ENCODE results near the gene CHD9NB. TPM values are rescaled to one million over a fixed set of nuclear protein-coding genes. Genes with fewer than 3 reads are reported as not detected.

The CHD9NB gene
- total RNA-seq, 1 experiment from 2014 or later: 2.8 TPM

DNA sequence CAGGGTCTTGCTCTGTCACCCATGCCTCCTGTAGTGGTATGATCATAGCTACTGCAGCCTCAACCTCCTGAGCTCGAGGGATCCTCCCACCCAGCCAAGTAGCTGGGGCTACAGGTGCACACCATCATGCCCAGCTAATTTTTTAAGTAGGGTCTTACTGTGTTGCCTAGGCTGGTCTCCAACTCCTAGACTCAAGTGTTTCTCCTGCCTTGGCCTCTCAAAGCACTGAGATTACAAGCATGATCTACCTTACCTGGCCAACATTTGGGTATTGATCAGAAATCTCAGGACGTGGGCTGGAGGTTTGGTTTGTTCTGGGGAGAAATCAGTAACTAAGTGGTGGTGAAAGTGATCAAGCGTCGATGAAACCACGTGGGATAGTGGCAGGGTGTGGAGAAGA, 6.2 kb upstream of the CHD9NB start:
- Histone ChIP-seq H3K4me2 (no peak overlapping the region), H3K27ac (no peak overlapping the region), H3F3A (ENCODE audit: insufficient read depth, low read depth) (peaks cover 4% of the 10 kb centered on the region; the same call in 1 of the 2 replicates), H2AFZ (no peak overlapping the region), H3K4me1 (replicated peaks; ENCODE audit: insufficient read depth) (peaks cover 20% of the 10 kb centered on the region), H3K9me2 (ENCODE audit: insufficient read depth) (no peaks in the 10 kb centered on the region), H3K79me2 (ENCODE audit: low read depth) (peaks cover 23% of the 10 kb centered on the region), H3K9me3 (ENCODE audit: insufficient read depth, low read depth) (no peaks in the 10 kb centered on the region), H4K20me1 (ENCODE audit: insufficient read depth) (no peaks in the 10 kb centered on the region), H3K27me3 (ENCODE audit: insufficient read depth, low read depth) (no peaks in the 10 kb centered on the region), H3K36me3 (ENCODE audit: low read depth) (no peaks in the 10 kb centered on the region), H3K4me3 (no peak overlapping the region)
- ChIA-PET CTCF (no interaction called here), POLR2A (ENCODE audit: unreplicated experiment) (no interaction called here)
- DNase-seq: no peak
- intact Hi-C loops (cut with micrococcal nuclease; ENCODE audit: unreplicated experiment): no loop called here
- BruUV-seq (replicated peaks): no TSS peak
- TF ChIP-seq, protein P1, sequence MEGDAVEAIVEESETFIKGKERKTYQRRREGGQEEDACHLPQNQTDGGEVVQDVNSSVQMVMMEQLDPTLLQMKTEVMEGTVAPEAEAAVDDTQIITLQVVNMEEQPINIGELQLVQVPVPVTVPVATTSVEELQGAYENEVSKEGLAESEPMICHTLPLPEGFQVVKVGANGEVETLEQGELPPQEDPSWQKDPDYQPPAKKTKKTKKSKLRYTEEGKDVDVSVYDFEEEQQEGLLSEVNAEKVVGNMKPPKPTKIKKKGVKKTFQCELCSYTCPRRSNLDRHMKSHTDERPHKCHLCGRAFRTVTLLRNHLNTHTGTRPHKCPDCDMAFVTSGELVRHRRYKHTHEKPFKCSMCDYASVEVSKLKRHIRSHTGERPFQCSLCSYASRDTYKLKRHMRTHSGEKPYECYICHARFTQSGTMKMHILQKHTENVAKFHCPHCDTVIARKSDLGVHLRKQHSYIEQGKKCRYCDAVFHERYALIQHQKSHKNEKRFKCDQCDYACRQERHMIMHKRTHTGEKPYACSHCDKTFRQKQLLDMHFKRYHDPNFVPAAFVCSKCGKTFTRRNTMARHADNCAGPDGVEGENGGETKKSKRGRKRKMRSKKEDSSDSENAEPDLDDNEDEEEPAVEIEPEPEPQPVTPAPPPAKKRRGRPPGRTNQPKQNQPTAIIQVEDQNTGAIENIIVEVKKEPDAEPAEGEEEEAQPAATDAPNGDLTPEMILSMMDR (conservative IDR thresholded peaks at IDR 0.05): no peak
- no peak for TF ChIP-seq EZH2 (IDR thresholded peaks at IDR 0.05; ENCODE audit: low read depth)

DNA sequence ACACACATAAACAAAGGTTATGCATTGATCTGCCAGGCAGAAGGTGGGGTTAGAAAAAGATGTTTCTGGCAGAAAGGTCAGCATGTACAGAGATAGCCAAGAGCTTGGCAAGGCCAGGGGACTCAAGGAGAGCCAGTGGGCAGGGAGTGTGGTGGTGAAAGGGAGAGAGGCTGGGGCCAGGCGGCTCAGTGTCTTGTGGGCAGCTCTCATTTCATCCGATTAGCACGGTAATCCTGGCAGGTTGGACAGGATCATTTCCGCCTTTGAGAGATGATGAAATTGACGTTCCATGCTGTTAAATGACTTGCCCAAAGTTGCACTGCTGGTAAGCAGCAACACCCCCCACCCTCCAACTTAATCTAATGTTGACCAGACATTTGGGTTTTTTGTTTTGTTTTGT, 5.7 kb upstream of the CHD9NB start:
- TF ChIP-seq, protein P1 (conservative IDR thresholded peaks at IDR 0.05): no peak
- TF ChIP-seq EZH2 (IDR thresholded peaks at IDR 0.05; ENCODE audit: low read depth): no peak
- Histone ChIP-seq H3K4me3 (no peak overlapping the region), H3K4me2 (no peak overlapping the region), H3K27ac (no peak overlapping the region), H3K27me3 (ENCODE audit: insufficient read depth, low read depth) (no peaks in the 10 kb centered on the region), H3K79me2 (ENCODE audit: low read depth) (peaks cover 23% of the 10 kb centered on the region), H4K20me1 (ENCODE audit: insufficient read depth) (no peaks in the 10 kb centered on the region), H3K4me1 (replicated peaks; ENCODE audit: insufficient read depth) (peaks cover 20% of the 10 kb centered on the region), H3K9me3 (ENCODE audit: insufficient read depth, low read depth) (no peaks in the 10 kb centered on the region), H3F3A (ENCODE audit: insufficient read depth, low read depth) (peaks cover 9% of the 10 kb centered on the region), H3K9me2 (ENCODE audit: insufficient read depth) (no peaks in the 10 kb centered on the region), H2AFZ (no peak overlapping the region), H3K36me3 (ENCODE audit: low read depth) (no peaks in the 10 kb centered on the region)
- no TSS peak for BruUV-seq (replicated peaks)
- no peak for DNase-seq
- intact Hi-C loops (cut with micrococcal nuclease; ENCODE audit: unreplicated experiment): no loop called here
- ChIA-PET POLR2A (ENCODE audit: unreplicated experiment) (no interaction called here), CTCF (no interaction called here)

DNA sequence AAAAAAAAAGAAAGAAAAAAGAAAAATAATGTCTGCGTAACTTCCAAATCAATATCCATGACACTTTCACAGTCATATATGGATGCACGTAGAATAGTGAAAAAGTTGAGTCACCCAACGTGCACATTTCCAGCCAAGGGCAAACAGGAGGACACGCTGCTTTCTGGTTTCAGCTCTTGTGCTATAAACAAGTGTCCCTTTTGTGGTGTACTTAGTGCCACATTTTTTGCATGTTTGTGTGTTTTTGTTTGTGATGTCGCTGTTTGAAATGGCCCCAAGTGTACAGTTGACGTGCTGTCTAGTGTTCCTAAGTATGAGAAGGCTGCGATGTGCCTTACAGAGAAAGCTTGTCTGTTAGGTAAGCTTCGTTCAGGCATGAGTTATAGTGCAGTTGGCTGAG, 5.0 kb upstream of the CHD9NB start:
- DNase-seq: no peak
- H3K27me3 ChIP-seq (ENCODE audit: insufficient read depth, low read depth): no peaks in the 10 kb centered on the region
- peaks cover 28% of the 10 kb centered on the region for H3K4me1 ChIP-seq (replicated peaks; ENCODE audit: insufficient read depth)
- no peaks in the 10 kb centered on the region for H3K36me3 ChIP-seq (ENCODE audit: low read depth)
- no peaks in the 10 kb centered on the region for H3K9me2 ChIP-seq (ENCODE audit: insufficient read depth)
- no peak overlapping the region for H3K4me3 ChIP-seq
- ChIA-PET CTCF (interaction anchor here (0.6 kb wide), 1 partner anchor 472 kb away, joined by 5 read pairs; no protein-coding TSS in a partner anchor), POLR2A (ENCODE audit: unreplicated experiment) (no interaction called here)
- TF ChIP-seq EZH2 (IDR thresholded peaks at IDR 0.05; ENCODE audit: low read depth): no peak
- TF ChIP-seq, protein P1 (conservative IDR thresholded peaks at IDR 0.05): no peak
- H3K27ac ChIP-seq: no peak overlapping the region
- BruUV-seq (replicated peaks): no TSS peak
- peaks cover 10% of the 10 kb centered on the region for H3F3A ChIP-seq (ENCODE audit: insufficient read depth, low read depth)
- H3K4me2 ChIP-seq: no peak overlapping the region
- no peak overlapping the region for H2AFZ ChIP-seq
- H4K20me1 ChIP-seq (ENCODE audit: insufficient read depth): no peaks in the 10 kb centered on the region
- intact Hi-C loops (cut with micrococcal nuclease; ENCODE audit: unreplicated experiment): no loop called here
- H3K9me3 ChIP-seq (ENCODE audit: insufficient read depth, low read depth): no peaks in the 10 kb centered on the region
- peaks cover 23% of the 10 kb centered on the region for H3K79me2 ChIP-seq (ENCODE audit: low read depth)
